ENCODE results near the gene CCDC88C. TPM values are rescaled to one million over a fixed set of nuclear protein-coding genes. Genes with fewer than 3 reads are reported as not detected.

Gene CCDC88C
- total and polyA plus RNA-seq, 11 donors, result 2.4 to 15.6 (median 4.8) TPM

DNA sequence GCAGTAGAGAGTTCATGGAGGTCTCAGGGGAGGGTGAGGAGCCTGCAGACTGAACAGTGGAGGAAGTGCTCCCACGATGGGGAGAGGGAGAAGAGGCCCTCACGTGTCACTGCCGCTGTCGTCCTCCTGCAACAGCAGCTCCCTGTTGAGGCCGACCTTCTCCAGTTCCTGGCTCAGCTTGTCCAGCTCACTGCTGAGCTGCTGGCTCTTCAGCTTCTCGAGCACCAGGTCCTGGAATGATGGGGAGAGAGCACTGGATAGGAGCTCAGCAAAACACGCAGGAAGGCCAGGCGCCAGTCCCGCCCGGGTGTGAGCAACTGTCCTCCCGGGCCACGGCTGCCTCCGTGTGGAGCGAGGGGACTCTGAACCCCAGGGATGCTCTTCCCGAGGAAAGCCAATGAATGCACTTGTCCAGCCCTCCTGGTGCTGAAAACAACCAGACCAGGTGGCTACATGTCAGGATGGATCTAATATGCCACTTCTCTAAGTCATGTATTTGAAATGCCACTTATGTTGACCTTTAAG lies 107.8 kb downstream of the CCDC88C start:
- ATAC-seq (no peak), DNase-seq (no peak)
- Histone ChIP-seq H3K9me3 (no peaks in the 10 kb centered on the region), H3K27ac (no peak overlapping the region), H3K27me3 (peaks cover 0 to 2% (median 0%) of the 10 kb centered on the region in 9 donors), H3K4me3 (no peak overlapping the region), H3K36me3 (peaks cover 0 to 75% (median 20%) of the 10 kb centered on the region in 9 donors), H3K4me1 (peaks cover 0 to 10% (median 0%) of the 10 kb centered on the region in 12 donors)
- TF ChIP-seq, protein P1, sequence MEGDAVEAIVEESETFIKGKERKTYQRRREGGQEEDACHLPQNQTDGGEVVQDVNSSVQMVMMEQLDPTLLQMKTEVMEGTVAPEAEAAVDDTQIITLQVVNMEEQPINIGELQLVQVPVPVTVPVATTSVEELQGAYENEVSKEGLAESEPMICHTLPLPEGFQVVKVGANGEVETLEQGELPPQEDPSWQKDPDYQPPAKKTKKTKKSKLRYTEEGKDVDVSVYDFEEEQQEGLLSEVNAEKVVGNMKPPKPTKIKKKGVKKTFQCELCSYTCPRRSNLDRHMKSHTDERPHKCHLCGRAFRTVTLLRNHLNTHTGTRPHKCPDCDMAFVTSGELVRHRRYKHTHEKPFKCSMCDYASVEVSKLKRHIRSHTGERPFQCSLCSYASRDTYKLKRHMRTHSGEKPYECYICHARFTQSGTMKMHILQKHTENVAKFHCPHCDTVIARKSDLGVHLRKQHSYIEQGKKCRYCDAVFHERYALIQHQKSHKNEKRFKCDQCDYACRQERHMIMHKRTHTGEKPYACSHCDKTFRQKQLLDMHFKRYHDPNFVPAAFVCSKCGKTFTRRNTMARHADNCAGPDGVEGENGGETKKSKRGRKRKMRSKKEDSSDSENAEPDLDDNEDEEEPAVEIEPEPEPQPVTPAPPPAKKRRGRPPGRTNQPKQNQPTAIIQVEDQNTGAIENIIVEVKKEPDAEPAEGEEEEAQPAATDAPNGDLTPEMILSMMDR (IDR thresholded peaks at IDR 0.05), result no peak
- no peak for TF ChIP-seq POLR2A (IDR thresholded peaks at IDR 0.05)
- intact Hi-C loops (cut with DNase I), result no loop called here
- WGBS, 4 donors, result 63 to 75% (median 64%) methylated on average over 5 to 15 of the region's 15 CpGs

- Histone ChIP-seq H3K36me3 (peaks cover 0 to 71% (median 20%) of the 10 kb centered on the region in 9 donors), H3K27me3 (peaks cover 0 to 5% (median 0%) of the 10 kb centered on the region in 9 donors), H3K4me1 (peaks cover 0 to 13% (median 7%) of the 10 kb centered on the region in 12 donors), H3K4me3 (no peak overlapping the region), H3K27ac (no peak overlapping the region), H3K9me3 (no peaks in the 10 kb centered on the region)
- DNase-seq (no peak), ATAC-seq (no peak)
- intact Hi-C loops (cut with DNase I), result no loop called here
- TF ChIP-seq, protein P1 (IDR thresholded peaks at IDR 0.05), result no peak
- no peak for TF ChIP-seq POLR2A (IDR thresholded peaks at IDR 0.05)
- WGBS, 4 donors, result 85 to 93% (median 91%) methylated on average over 8 of the region's 8 CpGs
Measured at GRCh38 chr14:91308337-91308736, 109.3 kb downstream of the CCDC88C start.

GRCh38 chr14:91307652-91308051 lies 110.0 kb downstream of the CCDC88C start:
- Histone ChIP-seq H3K9me3 (no peaks in the 10 kb centered on the region), H3K27ac (no peak overlapping the region), H3K36me3 (peaks cover 0 to 64% (median 20%) of the 10 kb centered on the region in 9 donors), H3K4me3 (no peak overlapping the region), H3K27me3 (peaks cover 0 to 5% (median 0%) of the 10 kb centered on the region in 9 donors), H3K4me1 (peaks cover 0 to 15% (median 7%) of the 10 kb centered on the region in 12 donors)
- ATAC-seq (no peak), DNase-seq (no peak)
- intact Hi-C loops (cut with DNase I), result no loop called here
- 93 to 97% (median 95%) methylated on average over 7 of the region's 7 CpGs for WGBS, 4 donors
- TF ChIP-seq POLR2A (IDR thresholded peaks at IDR 0.05), result no peak
- TF ChIP-seq, protein P1 (IDR thresholded peaks at IDR 0.05), result no peak

GRCh38 chr14:91307046-91307445 lies 110.6 kb downstream of the CCDC88C start:
- Histone ChIP-seq H3K36me3 (peaks cover 0 to 63% (median 20%) of the 10 kb centered on the region in 9 donors), H3K27me3 (peaks cover 0 to 5% (median 0%) of the 10 kb centered on the region in 9 donors), H3K9me3 (no peaks in the 10 kb centered on the region), H3K4me1 (peaks cover 0 to 18% (median 7%) of the 10 kb centered on the region in 12 donors), H3K27ac (no peak overlapping the region), H3K4me3 (no peak overlapping the region)
- intact Hi-C loops (cut with DNase I), result no loop called here
- TF ChIP-seq POLR2A (IDR thresholded peaks at IDR 0.05), result no peak
- TF ChIP-seq, protein P1 (IDR thresholded peaks at IDR 0.05), result no peak
- no peak for ATAC-seq
- WGBS, 4 donors, result 90 to 94% (median 91%) methylated on average over 12 of the region's 12 CpGs
- DNase-seq, result no peak
